Activated gamma-delta T cell (primary cell): ENCODE measurements around the gene CHST12.
"Not testable (repeated sequence)": the region's sequence is repeated elsewhere in the genome, so short reads cannot be mapped to it uniquely, and the experiment has no call there.

Source experiments
- DNase-seq: peaks from one replicate; lab custom pipeline; 2025; lab: John Stamatoyannopoulos, UW

The CHST12 gene

DNA sequence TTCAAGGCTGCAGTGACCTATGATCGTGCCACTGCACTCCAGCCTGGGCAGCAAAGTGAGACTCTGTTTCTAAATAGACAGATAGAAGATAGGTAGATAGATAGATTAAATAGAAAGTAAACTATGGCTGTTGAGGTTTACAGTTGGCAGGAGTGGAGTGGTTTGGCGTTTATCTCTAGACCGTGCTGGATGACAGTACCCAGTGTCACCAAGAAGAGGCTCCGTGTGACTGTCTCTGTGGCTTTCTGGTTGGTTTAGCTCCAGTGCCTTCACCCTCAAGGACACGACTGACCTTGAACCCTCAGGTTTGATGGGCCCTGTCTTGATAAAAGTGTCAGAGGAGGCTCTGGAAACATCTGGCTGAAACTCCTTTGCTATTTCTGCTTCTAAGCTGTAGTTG, 31.7 kb downstream of the CHST12 start:
- DNase-seq = no peak

DNA sequence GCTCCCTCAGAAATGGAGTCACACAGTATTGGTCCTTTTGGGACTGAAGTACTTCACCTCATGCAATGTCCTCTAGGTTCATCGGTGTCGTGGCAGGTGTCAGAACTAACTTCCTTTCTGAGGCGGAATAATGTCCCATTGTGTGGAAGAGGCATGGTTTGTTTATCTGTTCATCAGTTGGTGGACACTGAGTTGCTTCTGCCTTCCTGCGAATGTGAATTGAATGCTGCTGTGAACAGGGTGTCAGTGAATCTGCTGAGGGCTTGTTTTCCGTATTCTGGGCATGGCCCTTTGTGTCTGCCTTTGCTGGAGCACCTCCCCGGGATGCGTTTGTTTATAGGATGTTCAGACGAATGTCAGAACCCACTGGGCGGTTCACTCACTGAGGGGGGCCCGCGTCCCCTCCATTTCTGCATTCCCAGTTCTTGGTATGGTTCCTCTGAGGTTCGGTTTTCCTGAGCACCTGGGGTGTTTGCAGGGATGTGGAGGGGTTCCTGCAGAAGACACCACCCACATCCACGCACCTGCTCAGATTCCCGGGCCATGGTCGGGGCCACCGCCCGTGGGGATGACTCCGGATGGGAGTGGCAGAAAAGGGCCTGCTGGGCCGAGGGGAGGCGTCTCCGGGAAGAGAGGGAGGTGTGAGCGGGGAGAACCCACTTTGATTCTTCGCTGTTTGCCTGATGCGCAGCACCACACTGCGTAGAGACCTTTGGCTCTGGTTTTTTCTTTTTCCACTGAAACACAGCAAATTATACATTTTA, 33.1 kb downstream of the CHST12 start:
- no peak for DNase-seq

- no peak for DNase-seq
Observed at GRCh38 chr7:2437136-2437535, 33.7 kb downstream of the CHST12 start.

DNA sequence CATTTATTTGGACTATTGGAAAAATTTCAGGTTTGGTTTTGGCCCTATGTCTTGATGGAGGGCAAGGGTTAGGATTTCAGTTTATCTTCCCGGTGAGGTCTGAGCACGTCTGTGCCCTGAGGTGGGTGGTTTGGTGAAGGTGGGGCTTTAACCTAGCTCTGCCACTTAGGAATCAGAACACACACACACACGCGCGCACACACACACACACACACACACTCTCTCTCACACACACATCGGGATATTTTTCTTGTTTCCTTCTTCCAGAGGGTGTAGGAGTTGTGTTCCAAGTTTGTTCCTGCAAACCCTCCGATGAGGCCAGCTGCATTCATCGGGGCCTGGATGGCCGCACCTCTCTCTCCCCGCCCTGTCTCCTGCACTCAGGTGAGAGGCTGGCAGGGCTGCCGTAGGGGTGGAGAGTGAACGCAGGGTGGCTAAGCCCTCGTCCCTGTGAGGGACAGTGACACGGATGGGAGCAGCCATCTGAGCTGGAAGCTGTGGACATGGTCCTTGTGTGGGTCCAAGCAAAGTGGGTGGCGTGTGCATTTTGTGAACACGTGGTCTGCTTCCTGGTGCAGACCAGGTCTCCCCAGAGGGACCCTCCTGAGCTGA, 34.2 kb downstream of the CHST12 start:
- no peak for DNase-seq

GRCh38 chr7:2438186-2438585, 34.8 kb downstream of the CHST12 start:
- no peak for DNase-seq

- no peak for DNase-seq
Observed at GRCh38 chr7:2438775-2439174, 35.4 kb downstream of the CHST12 start.

GRCh38 chr7:2440608-2441245, 37.3 kb downstream of the CHST12 start:
- DNase-seq = no peak

- no peak for DNase-seq
Observed at GRCh38 chr7:2441430-2442058, 38.1 kb downstream of the CHST12 start.

DNA sequence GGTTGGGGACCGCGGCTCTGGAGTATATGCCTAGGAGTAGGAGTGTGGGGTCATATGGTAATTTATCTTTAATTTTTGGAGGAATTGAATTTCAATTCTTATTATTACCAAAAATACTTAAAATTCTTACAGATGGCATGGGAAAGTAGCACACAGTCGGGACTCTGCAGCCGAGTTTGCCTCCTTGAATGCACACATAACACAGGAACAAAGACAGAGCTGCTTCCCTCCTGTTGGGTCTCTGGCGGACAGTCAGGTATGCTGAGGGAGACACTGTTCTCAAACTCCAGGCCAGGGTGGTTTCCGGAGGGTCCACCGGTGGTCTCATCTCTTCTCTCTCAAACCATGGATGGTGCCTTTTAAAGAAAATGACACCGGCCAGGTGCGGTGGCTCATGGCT, 40.1 kb downstream of the CHST12 start:
- DNase-seq = no peak

- DNase-seq = no peak
Observed at GRCh38 chr7:2444476-2444875, 41.1 kb downstream of the CHST12 start.

DNA sequence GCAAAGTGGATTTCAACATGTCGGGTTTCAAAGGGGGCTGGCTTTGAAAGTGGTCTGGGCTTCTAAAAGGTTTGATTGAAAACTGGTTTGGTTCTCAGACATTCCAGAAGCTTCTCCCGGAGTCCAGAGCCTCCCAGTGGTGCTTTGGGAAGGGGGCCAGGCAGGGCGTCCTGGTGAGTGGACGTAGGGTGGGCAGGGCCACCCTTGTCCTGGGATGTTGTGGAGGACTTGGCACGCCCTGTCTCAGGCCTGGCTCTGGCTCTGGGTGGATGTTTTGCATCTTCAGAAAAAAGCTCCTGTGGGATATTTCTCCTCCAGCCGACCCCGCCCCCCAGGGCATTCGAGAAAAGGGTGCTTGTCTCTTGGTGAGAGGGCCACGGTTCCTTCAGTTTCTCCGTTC, 41.6 kb downstream of the CHST12 start:
- no peak for DNase-seq

DNA sequence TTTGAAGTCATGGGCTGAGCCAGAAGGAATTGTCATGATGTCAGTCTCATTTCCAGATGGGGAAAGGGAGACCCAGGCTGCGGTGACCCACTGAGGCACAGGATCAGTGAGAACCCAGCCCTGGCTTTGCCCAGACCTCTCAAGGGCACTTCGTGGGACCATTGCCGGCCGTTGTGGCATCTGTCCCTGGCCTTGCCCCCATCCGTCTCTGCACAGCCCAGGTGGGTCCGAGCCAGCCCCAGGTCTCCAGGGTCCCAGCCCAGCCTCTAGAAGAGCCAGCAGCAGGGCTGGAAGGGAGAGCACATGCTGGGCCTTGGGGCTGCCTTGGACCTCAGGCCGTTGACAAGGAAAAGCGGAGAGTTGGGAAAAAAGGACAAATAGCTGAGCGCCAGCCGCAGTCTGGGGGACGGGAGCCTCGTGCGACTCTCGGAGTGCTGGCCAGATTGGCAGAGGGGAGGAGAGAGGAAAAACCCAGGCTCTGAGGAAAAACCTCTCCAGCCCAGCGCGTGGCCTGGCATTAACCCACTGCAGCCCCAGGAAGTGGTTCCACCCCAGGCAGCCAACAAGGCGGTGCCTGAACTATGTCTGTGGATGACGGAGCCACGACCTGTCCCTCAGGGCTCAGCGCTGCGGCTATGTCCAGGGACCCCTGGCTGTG, 42.6 kb downstream of the CHST12 start:
- DNase-seq = no peak

DNA sequence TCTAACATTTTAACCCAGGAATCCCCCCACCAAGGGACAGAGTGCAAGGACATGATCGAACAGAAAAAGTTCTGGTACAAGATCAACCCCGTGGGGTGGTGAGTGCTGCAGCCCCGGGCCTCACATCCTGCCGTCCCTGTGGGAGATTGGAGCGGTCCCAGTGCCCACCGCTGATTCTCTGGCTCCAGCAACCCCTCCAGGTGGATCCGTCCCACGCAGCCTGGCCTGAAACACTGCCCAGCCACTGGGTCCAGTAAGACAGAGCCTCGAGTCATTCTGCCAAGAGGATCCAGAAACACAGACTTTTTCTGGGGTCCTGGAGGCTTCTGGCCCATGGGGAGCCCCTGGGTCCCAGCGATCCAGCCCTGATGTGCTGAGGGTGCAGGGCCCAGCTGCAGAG, 43.3 kb downstream of the CHST12 start:
- DNase-seq = no peak

GRCh38 chr7:2450198-2451107, 47.0 kb downstream of the CHST12 start:
- no peak for DNase-seq

DNA sequence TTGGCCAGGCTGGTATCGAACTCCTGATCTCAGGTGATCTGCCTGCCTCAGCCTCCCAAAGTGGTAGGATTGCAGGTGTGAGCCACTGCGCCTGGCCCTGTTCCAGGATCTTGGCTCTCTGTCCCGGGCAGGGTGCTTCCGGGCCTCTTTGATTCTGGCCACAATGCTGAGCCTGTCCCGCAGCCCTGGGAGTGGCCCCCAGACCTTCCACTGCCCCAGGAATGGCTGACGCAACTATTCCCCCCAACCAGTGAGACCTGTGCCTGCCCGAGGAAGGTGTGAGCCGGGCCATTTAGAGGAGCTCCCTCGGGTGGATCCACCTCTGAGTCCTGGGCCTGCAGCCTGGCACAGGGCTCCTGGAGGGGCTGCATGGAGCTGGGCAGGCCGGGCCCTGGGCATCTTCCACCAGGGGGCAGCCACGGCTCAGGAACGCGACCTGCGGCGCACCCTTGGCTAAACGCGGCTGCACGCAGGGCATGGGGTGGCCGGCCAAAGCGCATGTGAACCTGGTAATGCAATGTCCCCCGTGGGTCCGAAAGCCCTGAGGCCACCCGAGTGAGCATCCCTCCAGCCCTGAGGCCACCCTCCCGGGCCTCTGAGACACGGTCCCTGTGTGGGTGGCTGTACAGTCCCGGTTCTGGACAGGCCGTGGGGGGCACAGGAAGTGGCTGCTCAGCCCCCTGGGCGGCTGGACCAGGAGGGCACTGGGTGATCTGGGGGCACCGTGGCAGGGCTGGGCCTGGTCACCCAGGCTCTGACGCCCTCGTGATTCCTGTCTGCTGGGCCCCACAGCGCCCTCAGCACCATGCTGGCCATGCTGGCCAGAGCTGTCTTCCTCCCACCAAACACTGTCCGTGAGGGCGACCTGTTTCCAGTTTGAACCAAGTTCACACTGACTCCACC, 48.0 kb downstream of the CHST12 start:
- peak; percentile 51 for DNase-seq

DNA sequence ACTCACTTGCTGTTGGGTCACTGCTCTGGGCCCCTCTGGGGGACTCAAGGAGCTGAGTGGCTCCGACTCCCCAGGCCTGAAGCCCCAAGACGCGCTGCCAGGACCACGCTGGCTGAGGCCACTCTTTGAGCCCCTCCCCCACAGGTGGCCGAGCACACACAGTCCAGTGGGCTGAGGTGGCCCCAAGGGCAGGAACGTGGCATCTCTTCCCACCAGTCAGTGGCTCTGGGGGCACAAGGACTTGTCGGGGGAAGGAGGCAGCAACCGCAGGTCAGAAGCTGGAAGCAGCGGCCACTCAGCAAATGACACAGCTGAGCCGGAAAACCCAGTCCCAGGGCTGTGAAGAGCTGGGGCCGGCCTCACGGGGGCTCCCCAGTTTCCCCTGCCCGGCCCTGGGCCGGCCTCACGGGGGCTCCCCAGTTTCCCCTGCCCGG, 48.7 kb downstream of the CHST12 start:
- no peak for DNase-seq

- DNase-seq = no peak
Observed at GRCh38 chr7:2452643-2453270, 49.3 kb downstream of the CHST12 start.

DNA sequence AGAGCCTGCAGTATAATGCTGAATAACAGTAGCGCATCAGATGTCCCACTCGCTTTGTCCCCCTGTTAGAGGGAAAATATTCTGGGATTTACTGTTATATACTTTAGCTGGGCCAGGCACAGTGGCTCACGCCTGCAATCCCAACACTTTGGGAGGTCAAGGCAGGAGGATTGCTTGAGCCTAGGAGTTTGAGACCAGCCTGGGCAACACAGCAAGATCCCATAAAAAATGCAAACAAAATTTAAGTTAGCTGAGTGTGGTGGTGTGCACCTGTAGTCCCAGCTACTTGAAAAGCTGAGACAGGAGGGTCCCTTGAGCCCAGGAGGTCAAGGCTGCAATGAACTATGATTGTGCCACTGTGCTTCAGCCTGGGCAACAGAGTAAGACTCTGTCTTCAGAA, 50.4 kb downstream of the CHST12 start:
- not testable (repeated sequence) for DNase-seq

- DNase-seq = no peak
Observed at GRCh38 chr7:2459674-2460073, 56.3 kb downstream of the CHST12 start.

DNA sequence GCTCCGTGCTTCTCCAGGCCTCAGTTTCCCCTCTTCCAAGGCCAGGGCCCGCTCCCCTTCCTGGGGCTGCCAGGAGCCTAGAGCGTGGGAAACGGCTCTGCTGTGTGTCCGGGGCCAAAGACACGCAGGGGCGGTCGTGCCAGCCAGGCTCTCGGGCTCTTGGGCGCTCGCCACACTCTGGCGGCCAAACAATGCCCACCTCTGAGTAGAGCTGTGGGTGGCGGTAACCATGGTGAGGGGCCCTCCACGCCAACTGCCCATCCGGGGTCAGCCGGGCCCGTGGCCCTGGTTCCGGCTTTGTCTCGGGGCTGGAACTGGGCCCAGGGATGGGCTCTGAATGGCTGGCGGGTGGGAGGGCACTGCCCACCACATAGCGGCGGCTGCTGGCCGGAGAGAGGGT, 56.8 kb downstream of the CHST12 start:
- no peak for DNase-seq
